BJ (cell line): ENCODE data around the gene ZNF443. TPM values are rescaled to one million over a fixed set of nuclear protein-coding genes. Genes with fewer than 3 reads are reported as not detected.
"Not testable (repeated sequence)": the region's sequence is repeated elsewhere in the genome, so short reads cannot be mapped to it uniquely, and the experiment has no call there.

Experiments used
- CTCF ChIA-PET: fragments of 350-600 bp; formaldehyde crosslinking; extraction: SDS; loops from one replicate; lab custom pipeline; 2021; ENCODE audit warnings: antibody characterized with exemption, inconsistent platforms; lab: Yijun Ruan, JAX
- POLR2A ChIA-PET: fragments of 300-600 bp; sonication (Branson Sonifier 250); formaldehyde crosslinking; extraction: SDS; loops from one replicate; lab custom pipeline; 2021; ENCODE audit warnings: antibody characterized with exemption; lab: Charles Lee
- DNase-seq: peaks from one replicate; pipeline ENCODE4 v3.0.0-alpha.2; 2011; ENCODE audit warnings: low read depth
- H3K27me3 ChIP-seq: 2 replicates; pipeline ENCODE4 v1.6.0; 2011; ENCODE audit warnings: low read length; ENCODE audit not compliant: control insufficient read depth, insufficient read depth
- H3K36me3 ChIP-seq: 2 replicates; pipeline ENCODE4 v1.5.1; 2011; ENCODE audit warnings: low read length; ENCODE audit not compliant: control insufficient read depth, insufficient read depth
- H3K4me3 ChIP-seq: 2 replicates; pipeline ENCODE4 v1.5.1; 2011; ENCODE audit warnings: low read depth, mild to moderate bottlenecking, control low read depth, low read length
- polyA plus RNA-seq: library from polyadenylated mRNA; depleted of rRNA; stranded (reverse); fragments of >200 nt; gene quantifications from 2 replicates; pipeline ENCODE4 v1.2.3, GENCODE V29; 2011
- TF ChIP-seq, protein P1 (sequence below): IDR thresholded peaks from 2 replicates; pipeline ENCODE4 v1.5.1; 2011; ENCODE audit warnings: low read depth, mild to moderate bottlenecking, control low read depth, inconsistent platforms, low read length, moderate library complexity; ENCODE audit not compliant: insufficient read depth

The ZNF443 gene
- polyA plus RNA-seq, 1 experiment = 0.56 TPM

DNA sequence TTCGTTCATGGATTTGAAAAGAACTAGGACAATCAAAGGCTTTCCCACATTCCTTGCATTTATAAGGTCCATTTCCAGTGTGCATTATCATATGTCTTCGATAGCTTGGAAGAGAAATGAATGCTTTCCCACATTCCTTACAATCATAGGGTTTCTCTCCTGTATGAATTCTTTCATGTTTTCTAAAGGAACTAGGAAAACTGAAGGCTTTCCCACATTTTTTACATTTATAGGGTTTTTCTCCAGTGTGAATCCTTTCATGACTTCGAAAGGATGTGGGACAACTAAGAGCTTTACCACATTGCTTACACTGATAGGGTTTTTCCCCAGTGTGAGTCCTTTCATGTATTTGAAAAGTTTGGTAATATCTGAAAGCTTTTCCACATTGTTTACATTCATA lies 23.9 kb upstream of the ZNF443 start:
- POLR2A ChIA-PET = no interaction called here

DNA sequence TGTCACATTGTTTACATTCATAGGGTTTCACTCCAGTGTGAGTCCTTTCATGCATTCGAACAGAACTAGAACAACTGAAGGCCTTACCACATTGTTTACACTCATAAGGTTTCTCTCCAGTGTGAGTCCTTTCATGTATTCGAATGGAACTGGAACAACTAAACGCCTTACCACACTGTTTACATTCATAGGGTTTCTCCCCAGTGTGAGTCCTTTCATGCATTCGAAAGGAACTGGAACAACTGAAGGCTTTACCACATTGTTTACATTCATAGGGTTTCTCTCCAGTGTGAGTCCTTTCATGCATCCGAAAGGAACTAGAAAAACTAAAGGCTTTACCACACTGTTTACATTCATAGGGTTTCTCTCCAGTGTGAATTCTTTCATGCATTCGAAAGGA lies 23.3 kb upstream of the ZNF443 start:
- CTCF ChIA-PET, H3K36me3 ChIP-seq, DNase-seq, H3K4me3 ChIP-seq, POLR2A ChIA-PET, H3K27me3 ChIP-seq: not testable (repeated sequence)

More for the DNA sequence above, 23.9 kb upstream of the ZNF443 start:
- no peak for DNase-seq
- TF ChIP-seq, protein P1, sequence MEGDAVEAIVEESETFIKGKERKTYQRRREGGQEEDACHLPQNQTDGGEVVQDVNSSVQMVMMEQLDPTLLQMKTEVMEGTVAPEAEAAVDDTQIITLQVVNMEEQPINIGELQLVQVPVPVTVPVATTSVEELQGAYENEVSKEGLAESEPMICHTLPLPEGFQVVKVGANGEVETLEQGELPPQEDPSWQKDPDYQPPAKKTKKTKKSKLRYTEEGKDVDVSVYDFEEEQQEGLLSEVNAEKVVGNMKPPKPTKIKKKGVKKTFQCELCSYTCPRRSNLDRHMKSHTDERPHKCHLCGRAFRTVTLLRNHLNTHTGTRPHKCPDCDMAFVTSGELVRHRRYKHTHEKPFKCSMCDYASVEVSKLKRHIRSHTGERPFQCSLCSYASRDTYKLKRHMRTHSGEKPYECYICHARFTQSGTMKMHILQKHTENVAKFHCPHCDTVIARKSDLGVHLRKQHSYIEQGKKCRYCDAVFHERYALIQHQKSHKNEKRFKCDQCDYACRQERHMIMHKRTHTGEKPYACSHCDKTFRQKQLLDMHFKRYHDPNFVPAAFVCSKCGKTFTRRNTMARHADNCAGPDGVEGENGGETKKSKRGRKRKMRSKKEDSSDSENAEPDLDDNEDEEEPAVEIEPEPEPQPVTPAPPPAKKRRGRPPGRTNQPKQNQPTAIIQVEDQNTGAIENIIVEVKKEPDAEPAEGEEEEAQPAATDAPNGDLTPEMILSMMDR = no peak
- no peak overlapping the region for H3K4me3 ChIP-seq
- CTCF ChIA-PET = no interaction called here
- no peaks in the 10 kb centered on the region for H3K27me3 ChIP-seq
- H3K36me3 ChIP-seq = peaks cover 2% of the 10 kb centered on the region; the same call in 1 of the 2 replicates

DNA sequence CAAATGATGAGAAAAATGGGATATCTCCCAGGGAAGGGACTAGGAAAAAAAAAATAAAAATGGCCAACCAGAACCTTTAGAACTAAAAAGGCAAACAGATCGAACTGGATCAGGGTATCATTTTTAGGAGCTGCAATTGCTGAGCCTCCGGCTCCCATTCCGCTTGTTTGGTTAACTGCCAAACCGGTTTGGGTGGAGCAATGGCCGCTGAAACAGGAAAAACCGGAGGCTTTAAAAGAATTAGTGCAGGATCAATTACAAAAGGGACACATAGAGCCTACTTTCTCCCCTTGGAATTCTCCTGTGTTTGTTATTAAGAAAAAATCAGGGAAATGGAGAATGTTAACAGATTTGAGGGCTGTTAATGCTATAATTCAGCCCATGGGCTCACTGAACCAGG lies 12.7 kb upstream of the ZNF443 start:
- DNase-seq = no peak
- no peaks in the 10 kb centered on the region for H3K36me3 ChIP-seq
- H3K27me3 ChIP-seq = no peaks in the 10 kb centered on the region
- TF ChIP-seq, protein P1 = no peak
- ChIA-PET POLR2A (interaction anchor here (0.6 kb wide), 1 partner anchor 96 kb away, joined by 3 read pairs; no protein-coding TSS in a partner anchor), CTCF (no interaction called here)
- no peak overlapping the region for H3K4me3 ChIP-seq

DNA sequence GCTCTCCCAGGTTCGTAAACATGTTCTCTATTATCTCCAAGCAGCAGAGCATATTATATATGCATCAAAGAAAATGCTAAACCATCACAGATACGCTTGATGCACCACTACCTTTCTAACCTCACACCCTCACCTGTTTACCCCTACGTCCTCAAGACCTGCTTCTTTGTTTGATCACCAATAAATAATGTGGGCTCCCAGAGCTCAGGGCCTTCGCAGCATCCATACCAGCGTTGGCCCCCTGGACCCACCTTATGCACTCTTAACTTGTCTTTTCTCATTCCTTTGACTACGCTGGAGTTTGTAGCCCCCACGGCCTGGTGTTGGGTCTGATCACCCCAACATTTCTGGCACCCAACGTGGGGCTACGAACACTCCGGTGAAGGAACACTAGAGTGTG lies 10.0 kb upstream of the ZNF443 start:
- POLR2A ChIA-PET = no interaction called here
- CTCF ChIA-PET = no interaction called here
- Histone ChIP-seq H3K4me3 (no peak overlapping the region), H3K27me3 (no peaks in the 10 kb centered on the region), H3K36me3 (no peaks in the 10 kb centered on the region)
- DNase-seq = no peak
- TF ChIP-seq, protein P1 = no peak

DNA sequence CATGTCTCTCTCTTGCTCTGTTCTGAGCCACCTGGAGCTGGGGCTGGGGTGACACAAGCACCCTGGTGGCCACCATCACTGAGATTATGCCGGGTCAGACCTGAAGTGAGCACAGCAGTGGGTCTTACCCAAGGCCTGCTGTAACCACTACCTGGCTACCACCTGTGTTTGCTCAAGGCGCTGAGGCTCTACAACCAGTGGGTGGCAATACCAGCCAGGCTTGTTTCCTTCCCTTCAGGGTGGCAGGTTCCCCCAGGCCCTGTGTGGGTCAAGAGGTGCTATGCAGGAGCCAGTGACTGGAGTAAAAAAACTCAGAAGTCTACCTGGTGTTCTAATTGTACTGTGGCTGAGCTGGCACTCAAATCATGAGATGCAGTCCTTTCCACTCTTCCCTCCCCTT lies 8.0 kb upstream of the ZNF443 start:
- Histone ChIP-seq H3K27me3 (no peaks in the 10 kb centered on the region), H3K36me3 (no peaks in the 10 kb centered on the region), H3K4me3 (no peak overlapping the region)
- ChIA-PET CTCF (no interaction called here), POLR2A (no interaction called here)
- DNase-seq = no peak
- TF ChIP-seq, protein P1 = no peak

DNA sequence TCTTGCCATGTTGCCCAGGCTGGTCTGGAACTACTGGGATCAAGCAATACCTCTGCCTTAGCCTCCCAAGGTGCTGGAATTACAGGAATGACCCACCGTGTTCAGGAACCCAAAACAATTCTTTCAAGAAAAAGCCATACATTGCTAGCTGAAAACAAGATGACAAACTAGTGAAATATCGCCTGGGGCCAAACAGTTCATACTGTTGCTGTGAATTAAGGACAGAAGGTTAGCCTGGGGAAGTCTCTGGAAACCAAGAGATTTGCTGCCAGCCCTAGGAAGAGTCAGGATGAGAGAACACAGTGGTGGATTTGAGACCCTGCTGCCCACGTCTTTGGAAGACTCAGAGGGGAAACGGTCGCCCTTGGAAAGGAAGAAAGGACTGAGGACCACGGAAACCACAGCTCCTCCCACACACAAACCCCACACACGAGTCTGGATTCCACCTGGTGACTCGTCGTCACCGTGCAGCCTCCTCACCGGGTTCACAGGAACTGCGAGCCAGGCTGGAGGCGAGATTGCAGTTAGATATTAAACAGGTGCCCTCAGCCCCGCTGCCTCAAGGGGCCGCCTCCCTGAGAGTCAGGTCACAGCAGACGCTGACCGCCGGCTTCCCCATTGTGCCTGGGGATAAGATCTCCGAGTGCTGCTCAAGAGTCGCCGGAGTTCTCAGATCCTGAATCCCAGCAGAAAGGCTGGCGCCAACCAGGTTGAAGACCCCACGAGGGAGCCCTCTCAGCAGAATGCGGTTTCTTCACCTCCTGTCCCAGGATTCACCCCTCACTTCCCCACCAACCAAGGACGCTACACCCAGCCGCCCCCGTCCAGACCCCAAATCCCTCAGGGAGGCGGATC lies 908 bp downstream of the ZNF443 start:
- ChIA-PET POLR2A (interaction anchor here (0.6 kb wide), 1 partner anchor 31 kb away, joined by 3 read pairs; no protein-coding TSS in a partner anchor), CTCF (interaction anchor here (1.4 kb wide), 1 partner anchor 74 kb away, joined by 3 read pairs; the partner anchor contains the start of gene ZNF442)
- peak overlapping the region; percentile 86 for H3K4me3 ChIP-seq
- not testable (repeated sequence) for H3K27me3 ChIP-seq, DNase-seq, H3K36me3 ChIP-seq

DNA sequence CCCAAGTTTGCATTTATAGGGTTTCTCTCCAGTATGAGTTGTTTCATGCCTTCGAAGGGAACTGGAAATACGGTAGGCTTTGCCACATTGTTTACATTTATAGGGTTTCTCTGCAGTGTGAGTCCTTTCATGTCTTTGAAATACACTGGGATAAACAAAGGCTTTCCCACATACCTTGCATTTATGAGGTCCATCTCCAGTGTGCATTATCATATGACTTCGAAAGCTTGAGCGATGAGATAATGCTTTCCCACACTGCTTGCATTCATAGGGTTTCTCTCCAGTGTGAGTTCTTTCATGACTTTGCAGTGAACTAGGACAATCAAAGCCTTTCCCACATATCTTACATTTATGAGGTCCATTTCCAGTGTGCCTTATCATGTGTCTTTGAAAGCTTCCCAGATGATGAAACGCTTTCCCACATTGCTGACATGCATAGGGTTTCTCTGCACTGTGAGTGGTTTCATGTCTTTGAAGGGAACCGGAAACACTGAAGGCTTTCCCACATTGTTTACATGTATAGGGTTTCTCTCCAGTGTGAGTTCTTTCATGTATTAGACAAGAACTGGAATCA lies 10.0 kb downstream of the ZNF443 start:
- DNase-seq, H3K4me3 ChIP-seq, H3K36me3 ChIP-seq, H3K27me3 ChIP-seq, POLR2A ChIA-PET, CTCF ChIA-PET: not testable (repeated sequence)
